22Rv1 (cell line): ENCODE measurements around the gene RABGAP1L.

ENCODE experiments used
- H3K27ac ChIP-seq: fragments of 450-650 bp; 2 replicates; pipeline ENCODE4 v1.5.1; 2017
- CTCF ChIP-seq: fragments of 450-650 bp; IDR thresholded peaks from 2 replicates; pipeline ENCODE4 v1.5.1; 2017; ENCODE audit warnings: mild to moderate bottlenecking
- ZFX ChIP-seq: fragments of 450-650 bp; IDR thresholded peaks from 2 replicates; pipeline ENCODE4 v1.6.1; 2017; ENCODE audit warnings: antibody characterized with exemption, borderline replicate concordance

RABGAP1L gene

GRCh38 chr1:174149216-174149615 lies 10.1 kb upstream of the RABGAP1L start:
- H3K27ac ChIP-seq, result no peak overlapping the region
- TF ChIP-seq CTCF (no peak), ZFX (no peak)

GRCh38 chr1:174150499-174150898 lies 8.8 kb upstream of the RABGAP1L start:
- TF ChIP-seq CTCF (no peak), ZFX (no peak)
- no peak overlapping the region for H3K27ac ChIP-seq

GRCh38 chr1:174152427-174152826 lies 6.9 kb upstream of the RABGAP1L start:
- TF ChIP-seq CTCF, result no peak
- TF ChIP-seq ZFX, result no peak

DNA sequence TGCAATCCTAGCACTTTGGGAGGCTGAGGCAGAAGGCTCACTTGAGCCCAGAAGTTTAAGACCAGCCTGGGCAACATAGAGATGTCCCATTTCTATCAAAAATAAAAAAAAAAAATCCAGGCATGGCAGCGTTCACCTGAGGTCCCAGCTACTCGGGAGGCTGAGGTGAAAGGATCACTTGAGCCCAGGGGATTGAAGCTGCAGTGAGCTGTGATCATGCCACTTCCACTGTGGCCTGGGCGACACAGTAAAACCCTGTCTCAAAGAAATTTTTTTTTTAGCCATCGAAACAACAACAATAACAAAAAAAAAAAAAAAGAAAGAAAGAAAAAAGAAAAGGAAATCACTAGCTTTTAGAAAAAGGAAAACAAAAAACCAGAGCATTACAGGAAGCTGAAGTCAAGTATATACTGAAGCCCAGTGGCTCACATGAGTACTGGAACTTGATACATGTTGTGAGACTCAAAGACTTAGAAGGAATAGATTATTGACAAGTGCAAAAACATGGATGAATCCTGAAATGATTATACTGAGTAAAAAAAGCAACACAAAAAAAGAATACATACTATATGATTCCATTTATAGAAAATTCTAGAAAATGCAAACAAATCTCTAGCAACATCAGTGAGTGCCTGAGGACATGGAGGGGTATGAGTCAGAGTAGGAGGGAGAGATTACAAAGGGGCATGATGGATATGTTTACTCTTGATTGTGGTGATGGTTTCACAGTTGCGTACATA lies 6.1 kb upstream of the RABGAP1L start:
- TF ChIP-seq ZFX (no peak), CTCF (no peak)
- no peak overlapping the region for H3K27ac ChIP-seq

More at GRCh38 chr1:174152427-174152826, 6.9 kb upstream of the RABGAP1L start:
- no peak overlapping the region for H3K27ac ChIP-seq

GRCh38 chr1:174153825-174154107 lies 5.6 kb upstream of the RABGAP1L start:
- TF ChIP-seq CTCF, result no peak
- TF ChIP-seq ZFX, result no peak
- H3K27ac ChIP-seq, result no peak overlapping the region

GRCh38 chr1:174156437-174156836 lies 2.9 kb upstream of the RABGAP1L start:
- H3K27ac ChIP-seq, result no peak overlapping the region
- TF ChIP-seq CTCF (no peak), ZFX (no peak)

- no peak overlapping the region for H3K27ac ChIP-seq
- no peak for TF ChIP-seq CTCF
- no peak for TF ChIP-seq ZFX
Measured at GRCh38 chr1:174157157-174157806, 2.0 kb upstream of the RABGAP1L start.
